ENCODE results near the gene FOXD3.

The FOXD3 gene

DNA sequence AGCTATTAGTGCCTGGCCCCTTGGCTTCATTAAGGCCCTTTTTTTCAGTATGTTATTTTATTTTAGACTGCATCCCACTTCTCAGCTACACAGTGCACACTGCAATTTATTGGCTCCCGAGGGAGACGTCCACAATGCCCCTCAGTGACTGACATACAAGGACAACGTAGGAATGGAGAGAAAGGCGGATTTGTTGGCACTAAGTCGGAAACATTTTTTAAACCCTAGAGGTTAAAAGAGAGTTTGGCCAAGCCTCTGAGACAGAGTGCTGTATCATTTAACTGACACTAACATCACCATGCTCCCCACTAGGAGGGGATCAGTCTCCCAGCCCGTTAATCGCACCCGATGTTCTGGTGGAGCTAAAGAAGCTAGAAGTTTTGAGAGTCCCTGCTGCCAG, 45.7 kb upstream of the FOXD3 start:
- TF ChIP-seq TAF1 (IDR thresholded peaks at IDR 0.05; ENCODE audit: borderline replicate concordance, insufficient read depth, low read length) (no peak), SIN3A (IDR thresholded peaks at IDR 0.05; ENCODE audit: borderline replicate concordance, insufficient read depth, low read length) (no peak), POLR2AphosphoS5 (IDR thresholded peaks at IDR 0.05; ENCODE audit: low read depth, low read length) (no peak), FOXP2 (optimal IDR thresholded peaks at IDR 0.05; ENCODE audit: borderline replicate concordance, extremely low read depth, extremely low read length, insufficient read depth) (no peak)
- TF ChIP-seq, protein P1, sequence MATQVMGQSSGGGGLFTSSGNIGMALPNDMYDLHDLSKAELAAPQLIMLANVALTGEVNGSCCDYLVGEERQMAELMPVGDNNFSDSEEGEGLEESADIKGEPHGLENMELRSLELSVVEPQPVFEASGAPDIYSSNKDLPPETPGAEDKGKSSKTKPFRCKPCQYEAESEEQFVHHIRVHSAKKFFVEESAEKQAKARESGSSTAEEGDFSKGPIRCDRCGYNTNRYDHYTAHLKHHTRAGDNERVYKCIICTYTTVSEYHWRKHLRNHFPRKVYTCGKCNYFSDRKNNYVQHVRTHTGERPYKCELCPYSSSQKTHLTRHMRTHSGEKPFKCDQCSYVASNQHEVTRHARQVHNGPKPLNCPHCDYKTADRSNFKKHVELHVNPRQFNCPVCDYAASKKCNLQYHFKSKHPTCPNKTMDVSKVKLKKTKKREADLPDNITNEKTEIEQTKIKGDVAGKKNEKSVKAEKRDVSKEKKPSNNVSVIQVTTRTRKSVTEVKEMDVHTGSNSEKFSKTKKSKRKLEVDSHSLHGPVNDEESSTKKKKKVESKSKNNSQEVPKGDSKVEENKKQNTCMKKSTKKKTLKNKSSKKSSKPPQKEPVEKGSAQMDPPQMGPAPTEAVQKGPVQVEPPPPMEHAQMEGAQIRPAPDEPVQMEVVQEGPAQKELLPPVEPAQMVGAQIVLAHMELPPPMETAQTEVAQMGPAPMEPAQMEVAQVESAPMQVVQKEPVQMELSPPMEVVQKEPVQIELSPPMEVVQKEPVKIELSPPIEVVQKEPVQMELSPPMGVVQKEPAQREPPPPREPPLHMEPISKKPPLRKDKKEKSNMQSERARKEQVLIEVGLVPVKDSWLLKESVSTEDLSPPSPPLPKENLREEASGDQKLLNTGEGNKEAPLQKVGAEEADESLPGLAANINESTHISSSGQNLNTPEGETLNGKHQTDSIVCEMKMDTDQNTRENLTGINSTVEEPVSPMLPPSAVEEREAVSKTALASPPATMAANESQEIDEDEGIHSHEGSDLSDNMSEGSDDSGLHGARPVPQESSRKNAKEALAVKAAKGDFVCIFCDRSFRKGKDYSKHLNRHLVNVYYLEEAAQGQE (IDR thresholded peaks at IDR 0.05; ENCODE audit: insufficient read depth in 1 of 2, low read depth in 2 of 2, low read length in 2 of 2), result no peak

DNA sequence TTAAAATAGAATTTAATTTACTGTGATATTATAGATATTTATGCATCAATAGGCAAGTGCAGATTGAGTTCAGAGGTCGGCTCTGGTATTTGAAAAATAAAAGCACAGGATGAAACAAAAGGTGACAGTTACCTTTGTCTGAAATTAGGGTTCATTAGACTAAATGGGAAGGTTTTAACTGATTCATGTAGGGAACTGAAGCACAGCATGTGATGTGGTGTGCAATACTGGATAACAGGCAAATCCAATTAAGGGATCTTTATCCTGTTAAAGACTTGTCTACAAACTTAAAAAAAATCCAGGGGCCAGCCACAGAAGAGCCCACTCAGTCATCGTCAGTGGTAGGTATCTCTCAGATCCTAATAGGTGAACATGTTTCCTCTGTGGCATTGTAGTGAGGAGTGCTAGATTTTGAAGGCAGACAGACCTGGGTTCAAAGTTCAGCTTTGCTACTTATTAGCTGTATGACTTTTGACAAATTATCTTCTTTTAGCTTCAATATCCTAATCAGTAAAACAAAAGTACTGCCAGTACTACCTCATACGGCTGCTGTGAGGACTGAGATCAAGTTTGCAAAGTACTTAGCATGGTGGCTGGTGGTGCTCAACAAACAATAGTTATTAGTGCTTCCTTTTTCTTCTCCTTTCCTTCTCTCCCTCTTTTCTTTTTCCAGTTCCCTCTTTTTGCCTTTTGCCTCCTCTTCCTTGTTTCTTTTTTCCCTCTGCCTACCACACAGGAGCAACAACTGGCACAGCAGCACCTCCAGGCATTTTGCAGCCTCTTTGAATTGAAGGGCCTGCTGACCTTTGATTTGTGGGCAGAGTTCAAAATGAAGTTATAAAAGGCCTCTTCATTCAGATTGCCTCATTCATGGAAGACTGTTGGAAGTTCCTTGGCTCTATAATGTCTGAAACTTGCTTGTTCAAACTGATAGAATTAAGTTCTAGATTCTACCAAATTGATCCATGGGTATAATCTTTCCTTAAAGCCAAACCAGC, 44.9 kb upstream of the FOXD3 start:
- TF ChIP-seq, protein P1 (IDR thresholded peaks at IDR 0.05; ENCODE audit: insufficient read depth in 1 of 2, low read depth in 2 of 2, low read length in 2 of 2), result no peak
- no peak for TF ChIP-seq TAF1 (IDR thresholded peaks at IDR 0.05; ENCODE audit: borderline replicate concordance, insufficient read depth, low read length)
- TF ChIP-seq SIN3A (IDR thresholded peaks at IDR 0.05; ENCODE audit: borderline replicate concordance, insufficient read depth, low read length), result no peak
- no peak for TF ChIP-seq POLR2AphosphoS5 (IDR thresholded peaks at IDR 0.05; ENCODE audit: low read depth, low read length)
- TF ChIP-seq FOXP2 (optimal IDR thresholded peaks at IDR 0.05; ENCODE audit: borderline replicate concordance, extremely low read depth, extremely low read length, insufficient read depth), result no peak

- TF ChIP-seq FOXP2 (optimal IDR thresholded peaks at IDR 0.05; ENCODE audit: borderline replicate concordance, extremely low read depth, extremely low read length, insufficient read depth), result no peak
- TF ChIP-seq POLR2AphosphoS5 (IDR thresholded peaks at IDR 0.05; ENCODE audit: low read depth, low read length), result no peak
- TF ChIP-seq TAF1 (IDR thresholded peaks at IDR 0.05; ENCODE audit: borderline replicate concordance, insufficient read depth, low read length), result no peak
- no peak for TF ChIP-seq SIN3A (IDR thresholded peaks at IDR 0.05; ENCODE audit: borderline replicate concordance, insufficient read depth, low read length)
- TF ChIP-seq, protein P1 (IDR thresholded peaks at IDR 0.05; ENCODE audit: insufficient read depth in 1 of 2, low read depth in 2 of 2, low read length in 2 of 2), result no peak
Measured at GRCh38 chr1:63281753-63282152, 40.6 kb upstream of the FOXD3 start.

GRCh38 chr1:63289135-63289534, 33.2 kb upstream of the FOXD3 start:
- no peak for TF ChIP-seq POLR2AphosphoS5 (IDR thresholded peaks at IDR 0.05; ENCODE audit: low read depth, low read length)
- TF ChIP-seq SIN3A (IDR thresholded peaks at IDR 0.05; ENCODE audit: borderline replicate concordance, insufficient read depth, low read length), result no peak
- TF ChIP-seq, protein P1 (IDR thresholded peaks at IDR 0.05; ENCODE audit: insufficient read depth in 1 of 2, low read depth in 2 of 2, low read length in 2 of 2), result no peak
- TF ChIP-seq TAF1 (IDR thresholded peaks at IDR 0.05; ENCODE audit: borderline replicate concordance, insufficient read depth, low read length), result no peak
- TF ChIP-seq FOXP2 (optimal IDR thresholded peaks at IDR 0.05; ENCODE audit: borderline replicate concordance, extremely low read depth, extremely low read length, insufficient read depth), result no peak
